ENCODE measurements around the gene FRK. TPM values are rescaled to one million over a fixed set of nuclear protein-coding genes. Genes with fewer than 3 reads are reported as not detected.
A peak's percentile ranks its signal among the peaks of the same experiment; 100 is the strongest.
"Not testable (repeated sequence)": the region's sequence is repeated elsewhere in the genome, so short reads cannot be mapped to it uniquely, and the experiment has no call there.

FRK gene
- total and polyA plus RNA-seq, 5 experiments from 2014 or later = 0.01 to 0.08 TPM; not detected in 3

DNA sequence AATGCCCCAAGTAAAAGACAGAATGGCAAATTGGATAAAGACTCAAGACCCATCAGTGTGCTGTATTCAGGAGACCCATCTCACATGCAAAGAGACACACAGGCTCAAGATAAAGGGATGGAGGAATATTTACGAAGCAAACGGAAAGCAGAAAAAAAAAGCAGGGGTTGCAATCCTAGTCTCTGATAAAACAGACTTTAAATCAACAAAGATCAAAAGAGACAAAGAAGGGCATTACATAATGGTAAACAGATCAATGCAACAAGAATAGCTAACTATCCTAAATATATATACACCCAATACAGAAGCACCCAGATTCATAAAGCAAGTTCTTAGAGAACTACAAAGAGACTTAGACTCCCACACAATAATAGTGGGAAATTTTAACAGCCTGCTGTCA is 123.2 kb downstream of the FRK start:
- H3K9me3 Mint-ChIP-seq = peaks cover 0 to 29% (median 10%) of the 10 kb centered on the region in 9 donors
- H3K36me3 Mint-ChIP-seq, H3K4me3 Mint-ChIP-seq, POLR2A ChIA-PET, ATAC-seq, H3K4me1 Mint-ChIP-seq, DNase-seq: not testable (repeated sequence)
- peaks cover 0 to 10% (median 0%) of the 10 kb centered on the region in 5 donors for H3K27me3 Mint-ChIP-seq
- peak overlapping the region in 1 of 10 donors; percentile 27 for H3K27ac Mint-ChIP-seq

- no peak overlapping the region for H3K27ac Mint-ChIP-seq
- no peak overlapping the region for H3K4me3 Mint-ChIP-seq
- ATAC-seq (no peak), DNase-seq (no peak)
- POLR2A ChIA-PET = no interaction called here
- no peaks in the 10 kb centered on the region for H3K4me1 Mint-ChIP-seq
- H3K9me3 Mint-ChIP-seq = peaks cover 0 to 19% (median 10%) of the 10 kb centered on the region in 9 donors
- H3K27me3 Mint-ChIP-seq = peaks cover 0 to 10% (median 0%) of the 10 kb centered on the region in 5 donors
- no peaks in the 10 kb centered on the region for H3K36me3 Mint-ChIP-seq
Measured at GRCh38 chr6:115935361-115935760, 125.3 kb downstream of the FRK start.

GRCh38 chr6:115934829-115935228 is 125.9 kb downstream of the FRK start:
- Mint-ChIP-seq H3K9me3 (peaks cover 0 to 14% (median 10%) of the 10 kb centered on the region in 9 donors), H3K4me1 (no peaks in the 10 kb centered on the region), H3K27ac (no peak overlapping the region), H3K27me3 (peaks cover 0 to 10% (median 0%) of the 10 kb centered on the region in 5 donors), H3K36me3 (no peaks in the 10 kb centered on the region), H3K4me3 (no peak overlapping the region)
- POLR2A ChIA-PET = no interaction called here
- no peak for ATAC-seq
- DNase-seq = no peak

DNA sequence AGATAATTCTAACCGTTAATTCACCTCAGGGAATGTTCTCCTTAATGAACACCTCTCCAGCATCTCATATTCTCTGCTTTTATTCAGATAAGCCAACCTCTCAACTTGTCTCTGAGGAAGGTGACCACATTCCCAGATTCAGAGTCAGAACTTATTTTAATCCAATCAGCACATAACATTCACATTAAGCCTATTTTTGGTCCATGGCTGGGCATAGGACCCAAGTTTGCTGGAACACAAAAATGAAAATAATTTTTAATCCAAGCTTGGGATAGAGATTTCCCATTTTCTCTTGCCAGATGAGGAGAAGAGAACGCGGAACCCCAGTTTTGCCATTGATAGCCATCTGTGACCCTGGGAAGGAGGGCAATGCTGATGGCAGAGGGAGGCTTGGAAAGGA is 126.5 kb downstream of the FRK start:
- Mint-ChIP-seq H3K27me3 (peaks cover 0 to 10% (median 3%) of the 10 kb centered on the region in 5 donors), H3K4me3 (no peak overlapping the region), H3K4me1 (no peaks in the 10 kb centered on the region), H3K36me3 (no peaks in the 10 kb centered on the region), H3K9me3 (peaks cover 0 to 14% (median 6%) of the 10 kb centered on the region in 9 donors), H3K27ac (no peak overlapping the region)
- ATAC-seq (no peak), DNase-seq (no peak)
- POLR2A ChIA-PET = no interaction called here

GRCh38 chr6:115932481-115932880 is 128.2 kb downstream of the FRK start:
- Mint-ChIP-seq H3K27me3 (peaks cover 0 to 10% (median 5%) of the 10 kb centered on the region in 5 donors), H3K4me1 (no peaks in the 10 kb centered on the region), H3K4me3 (no peak overlapping the region), H3K27ac (no peak overlapping the region), H3K9me3 (peaks cover 0 to 5% (median 1%) of the 10 kb centered on the region in 9 donors), H3K36me3 (no peaks in the 10 kb centered on the region)
- POLR2A ChIA-PET = no interaction called here
- DNase-seq = no peak
- no peak for ATAC-seq

- H3K36me3 Mint-ChIP-seq, H3K27ac Mint-ChIP-seq, H3K9me3 Mint-ChIP-seq, DNase-seq, POLR2A ChIA-PET, ATAC-seq, H3K4me1 Mint-ChIP-seq, H3K4me3 Mint-ChIP-seq: not testable (repeated sequence)
- peaks cover 0 to 10% (median 6%) of the 10 kb centered on the region in 5 donors for H3K27me3 Mint-ChIP-seq
Measured at GRCh38 chr6:115928000-115928399, 132.7 kb downstream of the FRK start.

- POLR2A ChIA-PET = no interaction called here
Measured at GRCh38 chr6:115922971-115923370, 137.7 kb downstream of the FRK start.

DNA sequence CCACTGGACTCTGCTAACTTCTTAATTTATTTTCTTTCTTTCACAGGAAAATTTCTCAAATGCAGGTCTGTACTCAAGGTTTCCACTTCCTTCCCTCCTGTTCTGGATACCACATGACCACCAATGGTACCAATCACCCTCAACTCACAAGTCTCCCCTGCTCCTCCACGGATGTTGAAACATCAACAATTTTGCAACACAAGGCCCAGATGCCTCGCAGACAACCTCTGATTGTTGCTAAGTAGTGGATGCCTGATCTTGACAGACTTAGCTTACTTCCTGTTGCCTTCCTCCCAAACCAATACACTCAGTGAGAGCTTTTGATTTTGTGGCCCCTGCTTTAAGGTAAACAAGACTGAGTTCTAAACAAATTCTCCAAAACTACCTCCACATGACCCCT is 146.6 kb downstream of the FRK start:
- Mint-ChIP-seq H3K27me3 (peaks cover 0 to 32% (median 2%) of the 10 kb centered on the region in 5 donors), H3K36me3 (no peaks in the 10 kb centered on the region), H3K9me3 (peaks cover 0 to 1% (median 0%) of the 10 kb centered on the region in 9 donors), H3K27ac (no peak overlapping the region), H3K4me1 (no peaks in the 10 kb centered on the region), H3K4me3 (no peak overlapping the region)
- no peak for ATAC-seq
- POLR2A ChIA-PET = no interaction called here
- no peak for DNase-seq

More at GRCh38 chr6:115922971-115923370, 137.7 kb downstream of the FRK start:
- Mint-ChIP-seq H3K27ac (no peak overlapping the region), H3K27me3 (peaks cover 0 to 14% (median 0%) of the 10 kb centered on the region in 5 donors), H3K4me1 (no peaks in the 10 kb centered on the region), H3K9me3 (peaks cover 0 to 2% (median 0%) of the 10 kb centered on the region in 9 donors), H3K36me3 (no peaks in the 10 kb centered on the region), H3K4me3 (no peak overlapping the region)
- ATAC-seq (no peak), DNase-seq (no peak)

DNA sequence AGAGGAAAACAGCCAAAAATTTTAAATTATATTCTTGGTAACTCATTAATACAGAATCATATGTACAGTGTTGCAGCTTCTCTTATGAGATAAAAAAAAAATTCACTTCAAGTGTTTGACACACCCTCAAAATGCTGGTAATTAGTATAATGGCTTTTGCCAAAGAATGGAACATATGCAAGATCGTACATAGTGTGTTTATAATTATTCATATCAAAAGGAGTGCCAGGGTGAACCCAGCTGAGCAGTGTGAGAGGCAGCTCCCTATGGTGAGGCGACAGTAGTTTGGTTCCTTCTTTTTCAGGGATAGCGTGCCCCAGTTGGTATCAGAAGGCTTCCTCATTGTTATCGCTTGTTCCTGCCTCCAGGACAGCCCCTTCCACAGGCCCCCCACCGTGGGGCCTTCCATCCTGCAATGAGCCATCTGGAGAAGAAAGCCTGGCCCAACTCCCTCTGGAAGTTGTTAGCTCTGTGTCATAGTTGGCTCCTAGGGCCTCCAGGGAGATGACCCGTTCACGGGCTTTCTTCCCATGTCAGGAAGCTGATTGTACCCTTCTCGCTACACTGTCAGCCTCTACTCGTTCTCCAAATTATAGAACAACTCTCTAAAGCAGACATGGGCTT is 150.7 kb downstream of the FRK start:
- Mint-ChIP-seq H3K27me3 (peaks cover 0 to 8% (median 0%) of the 10 kb centered on the region in 5 donors), H3K9me3 (peaks cover 0 to 1% (median 0%) of the 10 kb centered on the region in 9 donors), H3K4me3 (no peak overlapping the region), H3K27ac (no peak overlapping the region), H3K36me3 (no peaks in the 10 kb centered on the region), H3K4me1 (no peaks in the 10 kb centered on the region)
- DNase-seq (no peak), ATAC-seq (no peak)
- POLR2A ChIA-PET = no interaction called here

DNA sequence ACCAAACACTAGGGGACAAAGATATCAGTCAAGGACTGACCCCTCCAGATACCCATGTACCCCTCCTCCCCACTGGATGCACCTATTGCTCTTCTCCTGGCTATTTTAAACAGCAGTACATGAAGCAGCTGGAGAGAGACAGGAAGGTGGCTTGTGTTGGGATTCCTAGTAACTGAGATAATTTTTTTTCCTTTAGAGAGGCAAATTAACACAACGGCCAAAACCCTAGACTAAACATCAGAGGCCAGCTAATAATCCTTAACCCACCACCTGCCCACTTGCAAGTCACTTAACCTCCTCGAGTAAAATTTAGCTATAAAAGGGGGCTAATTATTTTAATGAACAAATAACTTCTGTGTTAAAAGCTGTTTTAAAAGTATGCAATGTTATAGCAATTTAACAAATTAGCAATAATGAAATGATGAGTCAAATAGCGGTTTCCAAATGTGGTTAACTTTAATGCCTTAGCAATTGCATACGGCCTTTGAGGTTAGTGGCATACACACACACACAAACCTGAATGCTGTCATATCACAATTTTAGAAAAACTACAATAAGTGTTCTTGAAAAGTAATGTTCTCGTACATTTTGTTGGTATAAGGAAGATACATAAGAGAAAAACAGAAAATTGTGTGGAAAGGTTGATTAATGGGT is 151.7 kb downstream of the FRK start:
- Mint-ChIP-seq H3K27me3 (peaks cover 0 to 9% (median 2%) of the 10 kb centered on the region in 5 donors), H3K4me1 (no peaks in the 10 kb centered on the region), H3K4me3 (no peak overlapping the region), H3K27ac (no peak overlapping the region), H3K9me3 (peaks cover 0 to 1% (median 0%) of the 10 kb centered on the region in 9 donors), H3K36me3 (no peaks in the 10 kb centered on the region)
- no peak for DNase-seq
- POLR2A ChIA-PET = no interaction called here
- ATAC-seq = no peak

DNA sequence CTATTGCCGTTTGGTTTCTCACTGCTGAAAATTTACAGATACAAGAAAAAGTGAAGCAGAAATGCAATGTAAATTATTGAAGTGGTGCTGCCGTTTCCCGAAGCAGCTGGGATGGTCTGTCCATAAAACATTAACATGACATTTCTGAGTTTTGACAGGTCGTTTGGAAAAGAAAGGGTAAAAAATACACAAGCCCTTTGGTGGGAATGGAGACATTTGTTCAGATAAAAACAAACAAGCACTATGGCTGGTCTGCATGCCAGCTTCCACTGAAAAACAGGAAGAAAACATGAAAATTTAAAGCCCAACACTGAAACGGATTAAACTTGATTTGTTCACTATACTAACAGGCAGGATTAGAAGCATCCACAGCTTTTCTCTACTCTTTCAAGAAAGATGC is 155.2 kb downstream of the FRK start:
- ATAC-seq (no peak), DNase-seq (no peak)
- Mint-ChIP-seq H3K9me3 (peaks cover 0 to 1% (median 0%) of the 10 kb centered on the region in 9 donors), H3K27ac (no peak overlapping the region), H3K36me3 (no peaks in the 10 kb centered on the region), H3K27me3 (peaks cover 0 to 11% (median 5%) of the 10 kb centered on the region in 5 donors), H3K4me3 (no peak overlapping the region), H3K4me1 (no peaks in the 10 kb centered on the region)
- POLR2A ChIA-PET = no interaction called here

GRCh38 chr6:115902436-115902835 is 158.3 kb downstream of the FRK start:
- POLR2A ChIA-PET = no interaction called here
- peaks cover 0 to 11% (median 5%) of the 10 kb centered on the region in 5 donors for H3K27me3 Mint-ChIP-seq
- ATAC-seq (no peak), DNase-seq (no peak)
- H3K4me3 Mint-ChIP-seq = no peak overlapping the region
- H3K27ac Mint-ChIP-seq = no peak overlapping the region
- no peaks in the 10 kb centered on the region for H3K9me3 Mint-ChIP-seq
- H3K4me1 Mint-ChIP-seq = no peaks in the 10 kb centered on the region
- H3K36me3 Mint-ChIP-seq = no peaks in the 10 kb centered on the region

DNA sequence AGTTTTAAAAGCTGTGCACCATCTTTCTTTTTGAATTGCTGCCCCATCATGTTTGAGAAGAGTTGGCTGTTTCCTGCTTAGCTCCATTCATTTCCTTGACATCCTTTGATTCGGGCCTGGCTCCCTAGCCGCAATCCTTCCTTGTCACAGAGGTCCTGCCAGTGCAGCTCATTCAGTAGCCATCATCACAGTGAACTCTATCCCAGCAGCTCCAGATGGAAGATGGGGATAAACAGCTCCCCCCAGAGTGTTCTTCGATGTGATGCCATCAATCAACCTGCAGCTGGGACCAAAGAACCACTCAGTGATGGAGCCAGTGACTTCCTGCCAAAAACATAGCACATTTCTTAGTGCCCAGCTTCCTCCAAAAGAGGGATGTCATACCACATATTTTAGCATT is 158.8 kb downstream of the FRK start:
- POLR2A ChIA-PET = no interaction called here
- H3K27me3 Mint-ChIP-seq = peaks cover 0 to 11% (median 5%) of the 10 kb centered on the region in 5 donors
- no peak for ATAC-seq
- no peak overlapping the region for H3K27ac Mint-ChIP-seq
- no peaks in the 10 kb centered on the region for H3K9me3 Mint-ChIP-seq
- H3K4me1 Mint-ChIP-seq = no peaks in the 10 kb centered on the region
- no peak for DNase-seq
- H3K36me3 Mint-ChIP-seq = no peaks in the 10 kb centered on the region
- no peak overlapping the region for H3K4me3 Mint-ChIP-seq

Measured in naive thymus-derived CD8-positive, alpha-beta T cell (primary cell).